DOHH2 (cell line): ENCODE measurements around the gene NUP37.

Experiments used
- H3F3A ChIP-seq: fragments of 200-600 bp; sonication (generic), shearing (Covaris generic); 2 replicates; pipeline ENCODE4 v1.6.0; 2016; ENCODE audit warnings: antibody characterized with exemption, mild to moderate bottlenecking; ENCODE audit not compliant: control insufficient read depth, insufficient read depth
- H3K27ac ChIP-seq: fragments of 200-600 bp; sonication (generic); 2 replicates; pipeline ENCODE4 v1.5.1; 2014; ENCODE audit warnings: low read depth, mild to moderate bottlenecking, low read length, moderate library complexity
- H3K27me3 ChIP-seq: fragments of 200-600 bp; sonication (generic); 2 replicates; pipeline ENCODE4 v1.6.1; 2014; ENCODE audit warnings: mild to moderate bottlenecking, low read length, mixed read lengths; ENCODE audit not compliant: control insufficient read depth
- H3K36me3 ChIP-seq: fragments of 200-600 bp; sonication (generic); 2 replicates; pipeline ENCODE4 v1.6.1; 2014; ENCODE audit warnings: mild to moderate bottlenecking, low read length, moderate library complexity, mixed read lengths; ENCODE audit not compliant: control insufficient read depth
- H3K4me1 ChIP-seq: fragments of 200-600 bp; sonication (generic); 2 replicates; pipeline ENCODE4 v1.6.1; 2014; ENCODE audit warnings: mild to moderate bottlenecking, low read length, mixed read lengths; ENCODE audit not compliant: control insufficient read depth
- H3K4me2 ChIP-seq: fragments of 200-600 bp; sonication (generic); 2 replicates; pipeline ENCODE4 v1.6.0; 2014; ENCODE audit warnings: mild to moderate bottlenecking, low read length, moderate library complexity
- H3K4me3 ChIP-seq: fragments of 200-600 bp; sonication (generic); 2 replicates; pipeline ENCODE4 v1.5.1; 2014; ENCODE audit warnings: mild to moderate bottlenecking, low read length, mixed read lengths
- H3K79me2 ChIP-seq: fragments of 200-600 bp; sonication (generic); 2 replicates; pipeline ENCODE4 v1.6.1; 2014; ENCODE audit warnings: mild to moderate bottlenecking, low read length, mixed read lengths; ENCODE audit not compliant: control insufficient read depth
- H3K9me2 ChIP-seq: fragments of 200-600 bp; sonication (generic); replicated peaks from 2 replicates; pipeline ENCODE4 v1.6.1; 2014; ENCODE audit warnings: mild to moderate bottlenecking, low read length, mixed read lengths; ENCODE audit not compliant: control insufficient read depth
- H3K9me3 ChIP-seq: fragments of 200-600 bp; sonication (generic); 2 replicates; pipeline ENCODE4 v1.6.1; 2014; ENCODE audit warnings: antibody characterized with exemption, low read length, mixed read lengths; ENCODE audit not compliant: control insufficient read depth, insufficient read depth
- H4K20me1 ChIP-seq: fragments of 200-600 bp; sonication (generic); 2 replicates; pipeline ENCODE4 v1.6.0; 2014; ENCODE audit warnings: low read depth, mild to moderate bottlenecking, antibody characterized with exemption, low read length, moderate library complexity; ENCODE audit not compliant: control insufficient read depth, insufficient read depth
- EZH2phosphoT487 ChIP-seq: fragments of 200-600 bp; sonication (generic); IDR thresholded peaks from 2 replicates; pipeline ENCODE4 v1.6.1; 2017; ENCODE audit warnings: borderline replicate concordance, mild to moderate bottlenecking, antibody characterized with exemption, low read length, moderate library complexity, mixed read lengths
- TF ChIP-seq, protein P1 (sequence below): fragments of 200-600 bp; sonication (generic); IDR thresholded peaks from one replicate; pipeline ENCODE4 v1.5.1; 2014; ENCODE audit warnings: antibody characterized with exemption, mild to moderate bottlenecking, low read depth, low read length; ENCODE audit not compliant: poor library complexity, severe bottlenecking

Gene NUP37

DNA sequence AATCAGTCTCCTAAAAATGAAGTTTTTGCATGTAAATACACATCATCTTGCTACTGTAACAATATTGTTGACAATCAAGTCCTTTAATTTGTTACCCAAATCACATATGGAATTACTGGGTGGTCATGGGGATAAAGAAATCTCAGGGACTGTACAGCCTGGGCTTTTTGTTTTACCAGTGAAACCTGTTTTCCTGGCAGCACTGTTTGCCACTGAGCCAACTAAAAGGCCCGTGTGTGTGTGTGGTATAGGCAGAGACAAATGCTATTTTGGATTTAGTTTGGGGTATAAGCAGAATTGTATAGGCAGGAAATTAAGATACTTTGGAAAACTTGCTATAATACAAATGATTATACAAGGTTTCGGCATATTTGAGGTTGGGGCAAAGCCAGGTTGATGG lies 5.7 kb downstream of the NUP37 start:
- no peak overlapping the region for H3K4me3 ChIP-seq
- no peaks in the 10 kb centered on the region for H3K27me3 ChIP-seq
- H3K9me3 ChIP-seq = no peaks in the 10 kb centered on the region
- H4K20me1 ChIP-seq = no peaks in the 10 kb centered on the region
- no peaks in the 10 kb centered on the region for H3K9me2 ChIP-seq
- no peaks in the 10 kb centered on the region for H3F3A ChIP-seq
- H3K4me2 ChIP-seq = no peak overlapping the region
- peaks cover 11% of the 10 kb centered on the region for H3K79me2 ChIP-seq
- no peak for TF ChIP-seq EZH2phosphoT487
- TF ChIP-seq, protein P1, sequence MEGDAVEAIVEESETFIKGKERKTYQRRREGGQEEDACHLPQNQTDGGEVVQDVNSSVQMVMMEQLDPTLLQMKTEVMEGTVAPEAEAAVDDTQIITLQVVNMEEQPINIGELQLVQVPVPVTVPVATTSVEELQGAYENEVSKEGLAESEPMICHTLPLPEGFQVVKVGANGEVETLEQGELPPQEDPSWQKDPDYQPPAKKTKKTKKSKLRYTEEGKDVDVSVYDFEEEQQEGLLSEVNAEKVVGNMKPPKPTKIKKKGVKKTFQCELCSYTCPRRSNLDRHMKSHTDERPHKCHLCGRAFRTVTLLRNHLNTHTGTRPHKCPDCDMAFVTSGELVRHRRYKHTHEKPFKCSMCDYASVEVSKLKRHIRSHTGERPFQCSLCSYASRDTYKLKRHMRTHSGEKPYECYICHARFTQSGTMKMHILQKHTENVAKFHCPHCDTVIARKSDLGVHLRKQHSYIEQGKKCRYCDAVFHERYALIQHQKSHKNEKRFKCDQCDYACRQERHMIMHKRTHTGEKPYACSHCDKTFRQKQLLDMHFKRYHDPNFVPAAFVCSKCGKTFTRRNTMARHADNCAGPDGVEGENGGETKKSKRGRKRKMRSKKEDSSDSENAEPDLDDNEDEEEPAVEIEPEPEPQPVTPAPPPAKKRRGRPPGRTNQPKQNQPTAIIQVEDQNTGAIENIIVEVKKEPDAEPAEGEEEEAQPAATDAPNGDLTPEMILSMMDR = no peak
- peaks cover 9% of the 10 kb centered on the region for H3K4me1 ChIP-seq
- peaks cover 82% of the 10 kb centered on the region for H3K36me3 ChIP-seq
- H3K27ac ChIP-seq = no peak overlapping the region

DNA sequence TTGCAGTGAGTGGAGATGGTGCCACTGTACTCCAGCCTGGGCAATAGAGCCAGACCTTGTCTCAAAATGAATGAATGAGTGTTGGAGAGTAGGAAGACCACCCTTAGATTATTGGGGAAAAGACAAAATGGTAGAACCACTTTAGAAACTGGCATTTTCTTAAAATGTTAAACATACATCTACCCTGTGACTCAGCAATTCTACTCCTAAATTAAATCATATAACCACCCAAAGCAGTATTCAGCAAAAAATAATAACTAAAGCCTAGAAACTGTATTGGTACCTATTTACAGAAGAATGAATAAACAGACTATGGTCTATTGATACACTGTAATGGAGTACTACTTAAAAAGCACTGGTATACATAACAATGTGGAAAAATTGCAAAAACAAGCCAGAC lies 9.1 kb downstream of the NUP37 start:
- Histone ChIP-seq H3K36me3 (peaks cover 87% of the 10 kb centered on the region), H3K27ac (no peak overlapping the region)

DNA sequence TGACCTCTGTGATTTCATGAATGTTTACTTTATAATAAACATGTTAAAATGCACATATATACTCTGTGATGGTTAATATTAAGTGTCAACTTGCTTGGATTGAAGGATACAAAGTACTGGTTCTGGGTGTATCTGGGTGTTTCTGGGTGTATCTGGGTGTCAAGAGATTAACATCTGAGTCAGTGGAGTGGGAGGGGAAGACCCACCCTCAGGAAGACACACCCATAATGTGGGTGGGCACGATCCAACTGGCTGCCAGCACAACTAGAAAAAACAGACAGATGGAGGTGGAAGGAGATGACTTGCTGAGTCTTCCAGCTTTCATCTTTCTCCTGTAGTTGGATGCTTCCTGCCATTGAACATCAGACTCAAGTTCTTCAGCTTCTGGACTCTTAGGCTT lies 11.9 kb downstream of the NUP37 start:
- Histone ChIP-seq H3F3A (no peaks in the 10 kb centered on the region), H3K4me3 (no peak overlapping the region), H3K36me3 (peaks cover 92% of the 10 kb centered on the region), H3K9me2 (no peaks in the 10 kb centered on the region), H3K27me3 (no peaks in the 10 kb centered on the region), H3K27ac (no peak overlapping the region), H3K79me2 (peaks cover 4% of the 10 kb centered on the region; the same call in 1 of the 2 replicates), H3K4me1 (no peaks in the 10 kb centered on the region), H4K20me1 (no peaks in the 10 kb centered on the region), H3K9me3 (peaks cover 14% of the 10 kb centered on the region), H3K4me2 (no peak overlapping the region)
- TF ChIP-seq EZH2phosphoT487 = no peak
- TF ChIP-seq, protein P1 = no peak

More for the DNA sequence above, 9.1 kb downstream of the NUP37 start:
- Histone ChIP-seq H3F3A (no peaks in the 10 kb centered on the region), H3K4me1 (no peaks in the 10 kb centered on the region), H3K9me2 (no peaks in the 10 kb centered on the region), H3K27me3 (no peaks in the 10 kb centered on the region), H3K79me2 (peaks cover 4% of the 10 kb centered on the region; the same call in 1 of the 2 replicates), H3K4me3 (no peak overlapping the region), H4K20me1 (no peaks in the 10 kb centered on the region), H3K4me2 (no peak overlapping the region), H3K9me3 (peaks cover 14% of the 10 kb centered on the region)
- TF ChIP-seq, protein P1 = no peak

DNA sequence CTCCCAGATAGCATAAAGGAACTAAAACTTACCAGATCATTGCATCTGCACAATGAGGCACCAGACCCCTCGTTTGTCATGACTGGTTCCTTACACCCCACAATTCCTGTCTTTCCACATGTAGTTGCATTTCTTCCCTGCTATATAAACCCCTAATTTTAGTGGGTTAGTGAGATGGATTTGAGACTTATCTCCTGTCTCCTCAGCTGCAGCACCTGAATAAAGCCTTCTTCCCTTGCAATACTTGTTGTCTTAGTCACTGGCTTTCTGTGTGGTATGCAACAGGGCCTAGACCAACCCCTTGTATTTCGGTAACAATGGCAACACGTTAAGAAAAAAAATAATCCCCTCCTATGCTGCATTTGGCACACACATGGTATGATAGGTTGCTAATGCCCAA lies 13.0 kb downstream of the NUP37 start:
- Histone ChIP-seq H3K27ac (no peak overlapping the region), H3K36me3 (peaks cover 86% of the 10 kb centered on the region), H3K79me2 (peaks cover 4% of the 10 kb centered on the region; the same call in 1 of the 2 replicates), H4K20me1 (no peaks in the 10 kb centered on the region), H3F3A (no peaks in the 10 kb centered on the region), H3K9me3 (peaks cover 14% of the 10 kb centered on the region), H3K4me3 (no peak overlapping the region), H3K9me2 (no peaks in the 10 kb centered on the region), H3K4me2 (no peak overlapping the region), H3K4me1 (no peaks in the 10 kb centered on the region), H3K27me3 (no peaks in the 10 kb centered on the region)
- TF ChIP-seq, protein P1 = no peak
- TF ChIP-seq EZH2phosphoT487 = no peak
